ENCODE measurements around the gene LYRM9.

The LYRM9 gene

DNA sequence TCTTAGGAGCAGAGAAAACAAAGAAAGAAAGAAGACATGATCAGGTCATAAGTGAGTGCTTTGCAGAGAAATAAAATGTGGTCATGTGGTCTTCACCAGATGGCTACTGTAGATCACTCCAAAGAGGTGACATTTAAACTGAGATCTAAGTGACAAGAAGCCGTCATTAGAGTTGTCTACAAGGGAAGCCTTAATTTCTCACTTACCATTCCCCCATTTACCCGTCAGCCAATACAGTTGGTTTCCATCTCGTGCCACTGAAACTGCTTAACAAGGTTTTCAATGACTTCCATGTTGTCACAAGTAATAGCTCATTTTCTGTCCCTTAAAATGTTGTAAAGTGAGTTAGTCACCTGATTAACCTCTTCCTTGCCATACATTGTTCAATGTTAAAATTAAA lies 6.4 kb upstream of the LYRM9 start:
- in situ Hi-C loops (cut with MboI; ENCODE audit: low pct_unique_long_range_greater_than_20kb, low sequenced_read_pairs, unreplicated experiment), result no loop called here
- TF ChIP-seq, protein P1, sequence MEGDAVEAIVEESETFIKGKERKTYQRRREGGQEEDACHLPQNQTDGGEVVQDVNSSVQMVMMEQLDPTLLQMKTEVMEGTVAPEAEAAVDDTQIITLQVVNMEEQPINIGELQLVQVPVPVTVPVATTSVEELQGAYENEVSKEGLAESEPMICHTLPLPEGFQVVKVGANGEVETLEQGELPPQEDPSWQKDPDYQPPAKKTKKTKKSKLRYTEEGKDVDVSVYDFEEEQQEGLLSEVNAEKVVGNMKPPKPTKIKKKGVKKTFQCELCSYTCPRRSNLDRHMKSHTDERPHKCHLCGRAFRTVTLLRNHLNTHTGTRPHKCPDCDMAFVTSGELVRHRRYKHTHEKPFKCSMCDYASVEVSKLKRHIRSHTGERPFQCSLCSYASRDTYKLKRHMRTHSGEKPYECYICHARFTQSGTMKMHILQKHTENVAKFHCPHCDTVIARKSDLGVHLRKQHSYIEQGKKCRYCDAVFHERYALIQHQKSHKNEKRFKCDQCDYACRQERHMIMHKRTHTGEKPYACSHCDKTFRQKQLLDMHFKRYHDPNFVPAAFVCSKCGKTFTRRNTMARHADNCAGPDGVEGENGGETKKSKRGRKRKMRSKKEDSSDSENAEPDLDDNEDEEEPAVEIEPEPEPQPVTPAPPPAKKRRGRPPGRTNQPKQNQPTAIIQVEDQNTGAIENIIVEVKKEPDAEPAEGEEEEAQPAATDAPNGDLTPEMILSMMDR (IDR thresholded peaks at IDR 0.05; ENCODE audit: extremely low read depth, insufficient read depth, missing control alignments), result no peak
- DNase-seq (ENCODE audit: low spot score), result no peak

DNA sequence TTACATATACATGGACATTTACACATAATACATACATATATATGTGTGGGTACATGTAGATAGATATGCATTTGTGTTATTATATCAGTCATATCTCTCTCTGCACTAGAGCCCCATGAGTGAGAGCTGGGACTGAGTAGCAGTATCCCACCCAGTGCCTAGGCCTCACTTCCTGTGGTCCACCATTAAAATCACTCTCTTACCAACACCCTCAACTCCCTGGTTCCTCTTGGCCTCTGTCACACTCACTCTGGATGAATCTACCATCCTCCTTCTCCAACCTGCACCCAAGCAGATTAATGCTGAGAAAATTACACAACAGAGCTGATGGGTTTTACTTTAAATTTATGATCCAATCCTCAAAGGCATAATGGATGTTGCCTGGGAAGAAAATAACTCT lies 4.9 kb upstream of the LYRM9 start:
- DNase-seq (ENCODE audit: low spot score), result no peak
- in situ Hi-C loops (cut with MboI; ENCODE audit: low pct_unique_long_range_greater_than_20kb, low sequenced_read_pairs, unreplicated experiment), result no loop called here
- TF ChIP-seq, protein P1 (IDR thresholded peaks at IDR 0.05; ENCODE audit: extremely low read depth, insufficient read depth, missing control alignments), result no peak

DNA sequence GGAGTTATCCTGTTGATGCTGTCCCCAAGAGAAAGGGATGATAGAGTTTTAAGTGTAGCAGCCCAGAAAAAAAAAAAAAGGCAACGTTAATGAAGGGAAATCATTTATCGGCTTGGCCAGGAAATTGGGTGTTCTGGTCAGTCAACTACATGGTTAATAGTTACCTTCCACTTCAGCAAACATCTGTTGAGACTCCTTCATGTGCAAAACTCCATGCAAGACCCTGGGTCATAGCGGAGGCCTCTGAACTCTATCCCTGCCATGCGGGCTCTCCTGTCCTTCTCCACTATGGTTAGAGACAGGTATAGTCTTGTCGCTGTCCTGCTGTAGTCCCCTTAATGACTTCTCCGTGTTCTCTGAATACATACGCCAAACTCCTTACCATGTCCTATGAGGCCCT lies 3.5 kb upstream of the LYRM9 start:
- in situ Hi-C loops (cut with MboI; ENCODE audit: low pct_unique_long_range_greater_than_20kb, low sequenced_read_pairs, unreplicated experiment), result no loop called here
- DNase-seq (ENCODE audit: low spot score), result no peak
- TF ChIP-seq, protein P1 (IDR thresholded peaks at IDR 0.05; ENCODE audit: extremely low read depth, insufficient read depth, missing control alignments), result no peak

DNA sequence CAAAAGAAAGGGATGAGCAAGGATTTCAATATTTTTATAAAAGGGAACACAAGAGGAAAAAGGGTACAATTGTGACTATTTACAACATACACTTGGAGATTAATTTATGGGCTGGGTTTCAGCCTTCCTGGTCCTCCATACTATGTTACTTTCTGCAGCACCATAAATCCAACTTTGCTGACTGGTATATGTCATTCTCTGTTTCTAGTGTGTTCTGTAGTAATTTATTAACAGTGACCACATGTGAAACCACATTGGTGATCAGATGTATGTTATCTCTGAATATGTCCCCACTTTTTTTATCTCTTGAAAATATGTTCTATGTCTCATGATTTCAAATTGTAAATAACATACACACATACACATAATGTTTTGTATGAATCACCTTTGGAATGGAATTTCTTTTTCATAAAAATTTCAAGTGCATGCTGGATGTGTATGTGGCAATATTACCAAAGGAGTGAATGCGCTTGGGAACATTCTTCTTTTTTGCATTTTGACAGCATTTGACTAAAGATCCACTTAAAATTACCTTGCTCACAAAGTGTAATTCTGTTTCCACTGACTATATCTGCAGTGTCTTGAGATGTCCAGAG lies 2.9 kb upstream of the LYRM9 start:
- TF ChIP-seq, protein P1 (IDR thresholded peaks at IDR 0.05; ENCODE audit: extremely low read depth, insufficient read depth, missing control alignments), result no peak
- DNase-seq (ENCODE audit: low spot score), result no peak
- in situ Hi-C loops (cut with MboI; ENCODE audit: low pct_unique_long_range_greater_than_20kb, low sequenced_read_pairs, unreplicated experiment), result no loop called here

DNA sequence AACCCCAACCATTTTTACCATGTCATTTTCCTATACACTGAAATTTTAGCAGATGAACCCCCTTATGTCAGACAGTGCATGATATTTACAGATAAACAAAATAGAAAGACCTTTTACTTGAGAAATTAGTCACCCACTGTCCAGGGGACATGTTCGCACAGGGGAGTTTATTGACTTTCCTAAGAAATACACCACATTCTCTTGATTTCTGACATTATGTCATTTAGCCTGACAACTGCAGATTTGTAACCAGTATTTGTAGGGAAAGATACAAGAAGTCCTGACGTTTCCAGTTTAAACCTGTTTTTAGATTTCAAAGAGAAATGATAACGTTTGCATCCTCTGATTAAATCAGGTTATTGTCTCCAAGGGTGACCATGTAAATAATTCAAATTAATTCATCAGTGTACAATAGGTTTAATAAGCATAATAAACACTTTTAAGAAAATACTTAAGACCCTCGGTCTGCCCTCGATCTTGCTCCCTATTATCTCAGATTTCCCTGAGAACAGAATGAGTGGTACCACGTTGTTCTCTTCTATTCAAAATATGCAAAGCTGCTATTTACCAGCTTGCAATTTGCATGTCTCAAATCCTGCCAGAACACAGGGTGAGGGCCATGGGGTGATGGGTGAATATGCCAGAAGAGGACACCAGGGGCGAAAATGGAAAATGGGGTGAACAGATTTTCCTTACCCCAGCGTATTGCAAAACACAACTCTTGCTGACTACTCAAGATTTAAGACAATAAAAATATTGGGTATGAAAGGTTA lies 2.1 kb upstream of the LYRM9 start:
- no peak for DNase-seq (ENCODE audit: low spot score)
- in situ Hi-C loops (cut with MboI; ENCODE audit: low pct_unique_long_range_greater_than_20kb, low sequenced_read_pairs, unreplicated experiment), result no loop called here
- TF ChIP-seq, protein P1 (IDR thresholded peaks at IDR 0.05; ENCODE audit: extremely low read depth, insufficient read depth, missing control alignments), result no peak

DNA sequence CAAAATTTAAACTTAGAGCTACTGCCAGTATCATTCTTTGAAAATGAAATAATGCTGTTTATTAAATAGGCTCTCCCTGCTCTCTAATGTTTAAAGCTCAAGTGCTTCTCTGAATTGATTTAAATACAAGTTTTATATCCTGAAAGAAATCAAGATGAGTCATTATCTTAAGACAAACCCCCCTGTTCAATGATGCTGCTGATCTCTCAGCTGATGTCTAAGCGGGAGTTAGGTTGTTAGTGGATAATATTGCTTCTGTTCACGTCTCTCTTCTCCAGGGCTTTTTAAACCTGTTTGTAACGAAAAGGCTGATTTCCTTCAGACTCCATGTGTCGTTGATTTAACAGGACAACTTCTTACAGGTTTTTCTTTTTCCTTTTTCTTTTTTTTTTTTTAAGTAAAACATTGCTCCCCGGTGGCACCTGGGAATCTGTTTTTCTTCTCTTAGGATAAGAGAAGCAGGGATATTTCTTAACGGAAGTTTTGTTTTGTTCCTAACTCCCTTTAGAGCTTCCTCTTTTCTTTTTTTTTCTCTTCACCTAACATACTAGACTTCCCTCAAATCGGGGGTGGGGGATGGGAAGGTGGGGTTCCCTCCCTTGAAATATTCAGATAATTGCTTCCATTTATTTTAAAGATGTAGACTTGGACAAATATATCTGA lies 807 bp upstream of the LYRM9 start:
- TF ChIP-seq, protein P1 (IDR thresholded peaks at IDR 0.05; ENCODE audit: extremely low read depth, insufficient read depth, missing control alignments), result no peak
- DNase-seq (ENCODE audit: low spot score), result no peak
- in situ Hi-C loops (cut with MboI; ENCODE audit: low pct_unique_long_range_greater_than_20kb, low sequenced_read_pairs, unreplicated experiment), result no loop called here
